Activated effector memory CD4-positive, alpha-beta T cell treated with anti-CD3 and anti-CD28 coated beads, Interleukin-2, amount 50 U/mL, for 16 hours (primary cell): ENCODE results near the gene PCDH20.
"Not testable (repeated sequence)": the region's sequence is repeated elsewhere in the genome, so short reads cannot be mapped to it uniquely, and the experiment has no call there.

Experiments
- DNase-seq: peaks from one replicate; pipeline ENCODE4 v3.0.0-alpha.2; 2020

Gene PCDH20

DNA sequence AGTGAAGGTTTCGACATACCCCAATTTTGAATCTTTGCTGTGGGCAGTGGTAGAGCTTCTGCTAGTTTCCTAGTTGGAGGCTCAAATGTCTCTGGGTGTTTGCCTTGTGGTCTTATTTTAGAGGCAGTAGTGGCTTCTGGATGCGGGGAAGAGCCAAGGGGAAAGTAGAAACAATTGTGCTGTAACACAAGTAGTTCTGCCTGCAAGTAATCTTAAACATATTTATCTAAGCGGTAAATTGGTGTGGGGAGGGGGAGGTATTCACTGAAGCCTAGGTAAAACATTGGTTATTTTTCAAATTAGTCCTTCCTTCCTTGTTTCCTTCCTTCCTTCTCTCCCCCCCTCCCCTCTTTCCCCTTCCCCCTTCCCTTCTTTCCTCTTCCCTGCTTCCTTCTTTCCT, at the start of gene PCDH20:
TSS of gene PCDH20 (minus strand) at position 101 of the 400 bp plus-strand sequence. CDS start 691 bp downstream, outside the sequence.
- no peak for DNase-seq

GRCh38 chr13:61463024-61463423, 47.4 kb upstream of the PCDH20 start:
- DNase-seq = no peak

DNA sequence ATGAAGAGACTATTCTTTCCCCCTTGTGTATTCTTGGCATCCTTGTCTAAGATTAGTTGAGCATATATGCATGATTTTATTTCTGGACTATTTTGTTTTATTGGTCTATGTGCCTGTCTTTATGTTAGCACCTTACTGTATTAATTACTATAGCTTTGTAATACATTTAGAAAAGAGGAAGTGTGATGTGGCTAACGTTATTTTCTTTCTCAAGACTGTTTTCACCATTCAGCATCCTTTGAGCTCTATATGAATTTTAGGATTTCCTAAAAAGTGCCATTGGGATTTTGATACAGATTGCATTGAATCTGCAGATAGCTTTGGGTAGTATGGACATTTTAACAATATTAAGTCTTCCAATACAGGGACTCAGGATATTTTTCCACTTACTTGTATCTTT, 37.5 kb upstream of the PCDH20 start:
- DNase-seq = no peak

- DNase-seq = no peak
Measured at GRCh38 chr13:61432029-61432428, 16.4 kb upstream of the PCDH20 start.

DNA sequence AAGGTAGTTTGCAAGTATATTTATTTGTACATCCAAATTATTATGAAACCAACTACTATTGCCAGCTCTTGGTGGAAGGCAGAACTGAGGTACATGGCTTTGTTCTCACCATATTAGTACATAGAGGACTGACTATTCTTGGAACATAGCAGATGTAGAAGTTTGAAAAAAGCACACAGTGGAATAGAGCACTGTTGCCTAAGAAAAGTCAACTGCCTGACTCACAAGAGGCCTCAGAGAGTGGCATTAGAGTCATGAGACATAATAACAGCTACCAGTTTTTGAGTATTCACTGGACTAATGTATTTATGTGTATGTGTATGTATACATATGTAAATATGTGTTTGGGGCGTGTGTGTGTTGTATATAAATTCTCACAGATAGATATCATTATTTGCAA, 8.3 kb upstream of the PCDH20 start:
- no peak for DNase-seq

DNA sequence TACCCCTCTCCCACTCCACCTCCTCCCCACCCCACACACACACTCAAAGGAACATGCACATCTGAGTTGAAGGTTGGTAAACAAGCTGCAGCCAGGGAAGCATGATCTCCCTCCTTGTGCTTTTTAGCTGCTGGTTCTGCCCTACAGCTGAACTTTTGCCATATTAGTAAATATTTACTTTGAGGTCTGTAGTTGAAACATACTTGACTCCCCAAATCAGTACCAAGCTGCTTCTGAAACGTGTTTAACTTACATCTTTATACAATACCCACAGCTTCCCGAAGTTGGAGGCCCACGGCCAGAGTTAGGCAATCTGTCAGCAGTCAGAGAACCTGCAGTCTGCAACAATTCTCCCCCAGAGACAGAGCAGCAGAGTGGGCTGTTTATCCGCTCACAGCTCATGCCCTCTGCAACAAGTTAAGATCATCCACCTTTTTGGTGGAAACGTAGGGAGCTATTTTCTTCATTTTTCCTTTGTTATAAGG, 1.5 kb upstream of the PCDH20 start:
- DNase-seq = no peak

DNA sequence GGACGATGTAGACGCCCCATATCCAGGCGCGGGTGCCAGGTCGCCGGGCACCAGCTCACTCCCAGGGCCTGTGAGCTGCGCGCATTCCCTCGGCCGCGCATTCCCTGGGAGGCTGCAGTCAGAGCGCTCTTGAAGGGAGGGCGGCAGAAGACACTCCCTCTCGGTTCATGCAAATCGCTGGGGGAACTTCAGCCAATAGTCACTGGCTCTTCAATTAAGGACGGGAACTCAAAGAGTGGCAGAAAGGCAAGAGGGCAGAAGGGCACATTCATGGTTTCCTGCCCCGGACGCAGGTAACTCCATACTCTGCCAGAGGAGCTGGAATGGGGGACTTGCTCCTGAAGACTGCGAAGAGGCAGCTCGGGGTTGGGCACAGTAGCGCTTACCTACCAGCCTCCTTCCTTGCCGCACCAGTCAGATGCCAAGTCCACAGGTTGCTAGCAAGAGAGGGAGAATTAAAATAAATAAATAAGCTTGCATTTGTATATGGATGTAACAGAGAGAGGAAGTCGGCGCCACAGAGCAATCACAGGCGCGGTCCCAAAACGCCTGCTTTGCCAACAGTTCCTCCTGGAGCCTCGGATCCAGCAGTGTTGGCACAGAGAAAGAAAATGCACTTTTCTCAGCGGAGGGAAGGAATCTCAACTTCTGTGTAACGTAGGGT, 459 bp downstream of the PCDH20 start:
- DNase-seq = no peak

- no peak for DNase-seq
Measured at GRCh38 chr13:61414686-61415057, 977 bp downstream of the PCDH20 start.

GRCh38 chr13:61413572-61414535, 1.8 kb downstream of the PCDH20 start:
- DNase-seq = no peak

DNA sequence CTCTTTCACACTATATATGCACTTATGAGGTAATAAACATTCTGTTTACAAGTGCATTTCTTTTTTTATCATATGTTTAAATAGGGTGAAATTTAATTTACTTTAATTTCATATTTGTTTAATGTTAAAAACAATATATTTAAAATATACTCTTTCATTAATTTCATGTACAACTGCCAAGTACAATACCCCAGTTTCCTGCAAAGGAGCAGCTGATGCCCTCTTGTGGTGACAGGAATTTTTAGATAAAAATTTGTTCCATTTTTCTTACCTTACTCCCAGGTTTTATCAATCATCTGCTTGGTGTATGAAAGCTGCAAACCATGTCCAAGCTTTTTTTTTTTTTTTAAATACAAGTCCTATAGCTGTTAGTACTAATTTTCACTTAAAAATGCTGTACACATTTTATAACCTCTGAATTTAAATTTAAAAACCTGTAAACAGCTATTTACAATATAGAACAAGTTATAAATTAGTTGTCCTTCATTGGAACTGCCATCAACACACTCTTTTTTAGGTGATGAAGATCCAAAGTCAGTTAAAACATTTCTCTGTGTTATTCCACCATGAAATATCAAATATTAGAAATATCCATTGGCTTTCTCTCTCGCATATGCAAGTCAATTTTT, 4.9 kb downstream of the PCDH20 start:
- no peak for DNase-seq

DNA sequence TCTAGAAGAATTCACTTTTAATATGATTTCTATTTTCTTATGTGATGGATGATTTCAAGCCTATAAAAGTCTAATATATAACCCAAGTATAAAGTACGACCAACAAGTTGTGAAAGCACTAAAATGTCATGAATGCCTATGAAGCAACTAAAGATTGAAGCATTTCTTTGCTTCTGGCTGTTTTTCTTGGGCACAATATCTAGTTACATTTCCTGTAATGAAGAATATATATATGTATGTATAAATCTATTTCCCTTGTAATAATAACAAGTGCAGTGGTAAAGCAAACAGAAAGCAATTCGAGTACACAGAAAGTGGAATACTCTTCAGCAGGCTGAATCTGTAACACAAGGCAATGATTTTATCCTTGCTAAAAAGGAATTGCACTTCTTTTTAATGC, 5.4 kb downstream of the PCDH20 start:
- DNase-seq = no peak

DNA sequence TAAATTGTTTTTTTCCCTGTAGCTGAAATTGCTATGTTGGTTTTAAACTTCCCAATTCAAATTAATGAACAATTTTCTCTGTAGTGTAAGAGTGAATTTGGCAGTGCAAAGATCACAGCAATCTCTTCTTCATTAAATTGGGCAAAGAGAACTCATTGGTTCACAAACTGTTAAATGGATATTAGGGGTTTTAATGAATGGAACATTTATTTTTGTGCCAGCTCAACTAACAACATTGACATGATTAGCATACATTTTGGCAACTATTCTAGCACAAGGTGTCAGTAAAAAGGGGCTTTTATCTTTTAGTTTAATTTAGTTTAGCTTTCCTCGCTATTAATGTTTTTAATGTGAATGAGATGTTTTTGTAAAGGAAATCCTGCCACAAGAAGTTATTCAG, 7.1 kb downstream of the PCDH20 start:
- DNase-seq = no peak

- no peak for DNase-seq
Measured at GRCh38 chr13:61406275-61406674, 9.4 kb downstream of the PCDH20 start.

GRCh38 chr13:61396121-61396520, 19.5 kb downstream of the PCDH20 start:
- no peak for DNase-seq

DNA sequence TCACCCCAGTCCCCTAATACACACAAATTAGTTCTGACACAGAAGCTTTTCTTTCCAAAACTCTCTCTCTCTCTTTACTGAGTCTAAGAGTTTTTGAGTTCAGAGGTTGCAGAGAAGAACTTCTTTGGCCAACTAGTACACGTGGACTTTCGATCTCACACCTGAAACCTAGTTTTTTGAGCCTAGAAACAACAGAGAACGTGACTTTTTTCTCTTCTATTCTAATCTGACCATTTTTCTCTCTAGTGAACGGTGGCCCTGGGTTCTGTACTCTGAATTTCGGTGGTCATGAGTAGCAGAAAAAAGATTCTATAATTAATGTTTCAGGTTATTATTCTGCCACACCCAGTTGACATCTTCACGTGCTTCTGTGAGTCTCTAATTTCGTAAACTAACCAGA, 24.2 kb downstream of the PCDH20 start:
- DNase-seq = no peak

GRCh38 chr13:61387694-61388093, 28.0 kb downstream of the PCDH20 start:
- DNase-seq = no peak

DNA sequence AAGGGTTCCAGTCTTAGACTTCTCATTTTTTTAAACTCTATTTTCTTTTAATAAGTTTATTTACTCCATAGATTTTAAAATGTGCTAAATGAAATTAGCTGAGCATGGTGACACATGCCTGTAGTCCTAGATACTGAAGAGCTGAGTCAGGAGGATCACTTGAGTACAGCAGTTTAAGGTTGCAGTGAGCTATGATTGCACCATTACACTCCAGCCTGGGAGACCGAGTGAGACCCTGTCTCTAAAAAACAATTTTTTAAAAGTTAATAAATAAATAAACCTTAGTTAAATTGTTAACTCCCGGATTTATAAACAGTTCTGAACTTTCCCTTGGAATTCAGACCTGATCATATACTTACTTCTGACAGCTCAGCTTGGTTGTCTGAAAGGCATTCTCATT, 32.5 kb downstream of the PCDH20 start:
- DNase-seq = no peak

DNA sequence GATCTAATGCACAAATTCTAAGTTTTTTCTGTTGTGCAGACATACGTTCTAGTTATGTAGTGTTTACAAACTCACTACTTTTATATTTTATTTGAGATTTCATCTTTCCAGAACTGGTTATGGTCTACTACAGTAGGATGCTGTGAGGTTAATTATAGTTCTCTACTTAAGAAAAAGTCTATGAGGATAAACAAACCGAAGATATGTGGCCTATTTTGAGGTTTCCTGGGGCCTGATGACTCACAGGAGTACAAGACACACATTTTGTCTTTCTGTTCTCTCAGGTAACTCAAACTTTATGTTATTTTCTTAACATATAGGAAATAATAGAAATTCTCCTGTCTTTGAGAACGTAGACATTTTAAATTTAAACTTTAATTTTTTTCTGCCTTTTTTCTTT, 45.1 kb downstream of the PCDH20 start:
- DNase-seq = no peak

- not testable (repeated sequence) for DNase-seq
Measured at GRCh38 chr13:61364690-61365089, 51.0 kb downstream of the PCDH20 start.

DNA sequence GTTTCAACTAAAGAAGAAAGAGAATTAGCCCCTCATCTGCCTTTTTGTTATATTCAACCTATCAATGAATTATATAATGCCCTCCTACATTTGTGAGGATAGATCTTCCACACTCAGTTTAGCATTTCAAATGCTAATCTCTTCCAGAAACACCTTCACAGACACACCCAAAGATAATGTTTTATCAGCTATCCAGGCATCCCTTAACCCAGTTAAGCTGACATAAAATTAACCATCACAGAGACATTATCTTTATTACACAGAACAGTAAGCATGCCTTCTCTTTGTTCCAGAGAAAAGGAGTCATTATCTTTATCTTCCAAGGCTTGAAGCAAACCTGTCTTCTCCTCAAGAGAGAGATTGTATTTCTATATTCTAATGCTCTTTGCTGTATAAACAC, 53.1 kb downstream of the PCDH20 start:
- DNase-seq = no peak
